ENCODE measurements around the gene LCA5L.

Gene LCA5L

GRCh38 chr21:39445321-39446269, at the start of gene LCA5L:
Gene LCA5L (minus strand): TSS chr21:39445778. CDS start chr21:39428493, 17,285 bp downstream.
- DNase-seq, result peak; percentile 81

- DNase-seq, result no peak
Measured at GRCh38 chr21:39489380-39489924, 43.9 kb upstream of the LCA5L start.

DNA sequence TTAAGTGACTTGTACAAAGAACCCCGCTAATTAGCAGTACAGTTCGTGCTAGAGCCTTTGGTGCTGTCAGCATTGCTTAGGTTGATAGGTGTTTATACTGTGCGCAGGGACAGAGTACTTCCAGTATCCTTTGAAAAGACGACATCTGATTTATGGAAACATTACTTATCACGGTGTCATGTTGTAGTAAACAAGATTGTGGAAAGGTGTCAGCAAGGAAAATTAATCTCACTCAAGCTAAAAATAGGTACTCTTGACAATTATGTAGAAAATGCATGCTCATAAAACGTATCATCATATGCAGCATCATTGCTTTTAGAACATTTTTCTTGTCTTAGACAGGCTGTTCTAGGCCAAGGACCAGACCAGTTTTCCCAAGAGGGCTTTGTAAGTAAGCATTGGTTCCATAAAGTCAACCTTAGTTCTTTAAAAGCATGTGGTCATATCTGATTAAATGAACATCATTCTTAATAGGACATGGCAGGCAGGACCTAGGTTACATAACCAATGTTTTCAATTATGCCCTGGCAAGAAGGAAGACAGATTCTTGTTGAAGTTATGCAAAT, 39.2 kb upstream of the LCA5L start:
- no peak for DNase-seq

DNA sequence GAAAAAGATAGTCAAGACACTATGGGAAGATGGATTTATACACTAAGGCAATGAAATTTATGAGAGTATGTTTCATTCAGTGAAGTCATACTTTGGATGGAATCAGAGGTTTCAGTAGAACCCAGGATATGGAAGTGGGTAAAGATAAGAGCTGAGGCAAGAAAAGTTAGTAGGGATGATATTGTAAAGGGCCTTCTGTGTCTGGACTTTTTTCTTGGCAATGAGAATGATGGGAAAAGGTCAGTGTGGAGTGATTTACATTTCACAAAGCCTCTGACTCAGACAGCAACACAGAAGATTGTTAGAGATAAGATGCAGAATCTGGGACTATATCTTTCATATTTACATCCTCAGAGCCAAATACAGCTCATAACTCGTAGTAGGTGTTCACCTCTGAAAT, 38.3 kb upstream of the LCA5L start:
- DNase-seq, result no peak

GRCh38 chr21:39481886-39482285, 36.3 kb upstream of the LCA5L start:
- no peak for DNase-seq

DNA sequence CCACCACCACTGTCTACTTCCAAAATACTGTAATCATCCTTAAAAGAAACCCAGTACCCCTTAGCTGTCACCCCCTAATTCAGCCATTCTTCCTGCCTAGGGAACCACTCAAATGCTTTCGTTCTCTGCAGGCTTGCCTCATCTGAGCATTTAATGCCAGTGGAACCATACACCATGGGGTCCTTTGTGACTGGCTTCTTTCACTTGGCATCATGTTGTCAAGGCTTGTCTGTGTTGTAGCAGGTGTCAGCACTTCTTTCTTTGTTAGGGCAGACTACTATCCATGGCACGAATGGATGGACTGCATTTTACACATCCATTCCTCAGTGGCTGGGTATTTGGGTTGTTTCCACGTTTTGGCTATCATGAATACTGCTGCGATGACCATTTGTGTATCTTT, 34.7 kb upstream of the LCA5L start:
- DNase-seq, result no peak

- DNase-seq, result no peak
Measured at GRCh38 chr21:39479814-39480182, 34.2 kb upstream of the LCA5L start.

DNA sequence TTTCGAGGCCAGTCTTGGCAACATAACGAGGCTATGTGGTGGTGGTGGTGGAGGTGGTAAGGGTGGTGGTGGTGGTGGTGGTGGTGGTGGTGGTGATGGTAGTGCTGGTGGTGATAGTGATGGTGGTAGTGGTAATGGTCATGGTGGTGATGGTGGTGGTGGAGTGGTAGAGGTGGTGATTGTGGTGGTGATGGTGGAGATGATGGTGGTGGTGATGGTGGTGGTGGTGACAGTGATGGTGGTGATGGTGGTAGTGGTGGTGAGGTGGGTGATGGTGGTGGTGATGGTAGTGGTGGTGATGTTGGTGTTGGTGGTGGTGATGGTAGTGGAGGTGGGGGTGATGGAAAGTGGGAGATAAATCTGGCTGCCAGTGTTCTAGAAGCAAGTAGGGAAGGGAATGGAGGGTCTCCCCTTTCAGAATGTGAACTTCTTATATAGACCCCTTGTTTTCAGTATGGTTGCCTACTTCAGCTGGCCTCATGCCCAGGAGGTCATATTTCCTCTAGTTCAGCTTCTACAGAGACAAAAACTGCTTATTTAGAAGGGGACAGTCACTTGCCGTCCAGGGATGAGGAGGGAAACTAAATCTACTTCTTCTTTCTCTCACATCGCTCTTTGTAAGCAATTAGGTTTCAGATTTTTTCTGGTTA, 33.7 kb upstream of the LCA5L start:
- DNase-seq, result no peak

- DNase-seq, result no peak
Measured at GRCh38 chr21:39474611-39475010, 29.0 kb upstream of the LCA5L start.

DNA sequence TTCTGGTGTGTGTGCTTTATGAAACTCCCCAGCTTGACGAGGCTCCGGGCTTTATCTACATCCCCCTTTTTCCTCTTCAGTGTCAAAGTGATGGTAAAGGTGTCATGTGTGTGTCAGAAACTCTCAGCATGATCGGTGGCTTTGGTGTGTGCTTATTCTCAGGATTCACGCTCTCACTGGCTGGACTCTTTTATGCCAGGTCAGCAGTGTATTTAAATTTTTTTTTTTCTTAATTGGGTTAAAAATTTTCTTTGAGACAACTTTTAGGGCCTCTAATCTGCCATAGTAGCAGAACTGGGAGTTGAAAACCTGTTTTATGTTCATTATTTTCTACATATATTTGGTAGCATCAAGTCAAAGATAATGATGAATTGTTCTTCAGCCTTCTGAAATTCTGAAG, 27.2 kb upstream of the LCA5L start:
- DNase-seq, result no peak

DNA sequence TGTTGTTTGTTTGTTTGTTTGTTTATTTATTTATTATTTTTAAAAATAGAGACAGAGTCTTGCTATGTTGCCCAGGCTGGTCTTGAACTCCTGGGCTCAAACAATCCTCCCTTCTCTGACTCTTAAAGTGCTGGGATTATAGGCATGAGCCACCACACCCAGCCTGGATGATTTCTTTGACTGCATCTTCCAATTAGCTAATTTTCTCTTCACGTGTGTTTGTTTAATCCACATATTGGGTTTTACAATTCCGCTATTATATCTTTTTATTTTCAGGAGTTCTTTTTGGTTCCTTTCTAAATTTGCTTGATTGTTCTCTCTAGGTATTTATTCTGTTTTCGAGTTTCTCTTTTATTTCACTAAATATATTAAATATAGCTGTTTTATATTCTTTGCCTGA, 26.0 kb upstream of the LCA5L start:
- no peak for DNase-seq

GRCh38 chr21:39468559-39468958, 23.0 kb upstream of the LCA5L start:
- no peak for DNase-seq

DNA sequence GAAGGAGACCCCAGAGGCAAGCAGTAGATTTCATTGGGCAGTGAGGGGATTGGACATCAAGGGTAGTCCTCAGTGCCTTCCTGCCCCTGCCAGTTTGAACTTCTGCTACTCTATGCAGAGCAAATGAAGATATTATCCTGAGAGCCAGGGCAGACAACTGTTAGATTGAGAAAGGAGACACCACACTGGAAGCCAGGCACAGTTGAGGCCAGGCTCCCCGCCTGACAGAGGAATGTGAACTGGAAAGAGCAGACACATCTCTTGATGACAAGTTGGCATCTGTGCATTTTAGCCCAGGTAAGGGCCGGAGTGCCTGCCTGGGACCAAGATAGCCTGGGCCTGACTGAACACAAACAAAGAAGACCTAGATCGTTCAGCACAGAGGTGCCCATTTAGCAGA, 22.2 kb upstream of the LCA5L start:
- DNase-seq, result no peak

DNA sequence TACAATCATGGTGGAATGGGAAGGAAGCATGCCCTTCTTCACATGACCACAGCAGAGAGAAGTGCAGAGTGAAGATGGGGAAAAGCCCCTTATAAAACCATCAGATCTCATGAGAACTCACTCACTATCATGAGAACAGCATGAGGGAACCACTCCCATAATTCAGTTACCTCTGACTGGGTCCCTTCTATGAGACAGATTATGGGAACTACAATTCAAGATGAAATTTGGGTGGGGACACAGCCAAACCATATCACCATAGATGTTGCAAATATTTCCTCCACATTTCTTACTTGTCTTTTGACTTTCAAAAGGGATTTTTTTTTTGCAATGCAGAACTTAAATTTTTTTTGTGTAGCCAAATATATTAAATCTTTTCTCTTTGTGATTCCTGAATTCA, 21.0 kb upstream of the LCA5L start:
- DNase-seq, result no peak

GRCh38 chr21:39463308-39463707, 17.7 kb upstream of the LCA5L start:
- no peak for DNase-seq

DNA sequence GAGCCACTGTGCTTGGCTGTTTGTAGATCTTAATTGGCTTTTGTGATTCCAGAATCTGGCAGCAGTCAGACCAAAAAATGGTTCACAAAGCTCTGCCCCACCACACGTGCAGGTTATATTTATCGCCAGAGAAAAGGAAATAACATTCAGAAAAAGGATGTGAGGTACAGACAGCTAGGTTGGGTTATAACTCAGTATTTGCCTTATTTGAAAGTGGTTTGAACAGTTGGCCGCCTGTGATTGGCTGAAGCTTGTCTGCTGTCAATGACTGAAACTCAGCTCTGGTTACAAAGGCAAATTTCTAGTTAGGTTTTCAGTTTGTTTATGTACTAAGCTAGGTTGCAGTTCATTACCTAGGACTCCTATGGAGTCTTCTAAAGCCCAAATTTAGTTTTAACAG, 15.8 kb upstream of the LCA5L start:
- no peak for DNase-seq

DNA sequence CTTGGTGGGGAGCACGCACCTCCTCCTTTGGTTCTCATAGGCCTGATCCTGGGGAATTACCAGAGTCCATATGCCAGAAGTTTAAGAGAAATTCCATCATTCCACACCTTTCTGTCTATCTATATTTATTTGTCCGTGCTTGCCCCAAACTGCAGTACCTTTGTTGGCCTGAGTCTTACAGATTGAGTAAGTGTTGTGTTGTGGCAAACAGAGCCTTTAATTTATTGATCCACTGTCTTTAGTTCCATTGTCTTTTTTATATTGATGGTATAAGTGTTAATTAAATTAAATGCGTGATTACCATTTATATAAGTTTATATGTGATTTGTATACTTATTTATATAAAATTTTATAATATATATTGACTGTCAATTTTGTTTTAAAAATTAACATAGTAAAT, 11.1 kb upstream of the LCA5L start:
- no peak for DNase-seq

GRCh38 chr21:39454949-39455668, 9.5 kb upstream of the LCA5L start:
- DNase-seq, result no peak

GRCh38 chr21:39453571-39454179, 8.1 kb upstream of the LCA5L start:
- DNase-seq, result no peak

DNA sequence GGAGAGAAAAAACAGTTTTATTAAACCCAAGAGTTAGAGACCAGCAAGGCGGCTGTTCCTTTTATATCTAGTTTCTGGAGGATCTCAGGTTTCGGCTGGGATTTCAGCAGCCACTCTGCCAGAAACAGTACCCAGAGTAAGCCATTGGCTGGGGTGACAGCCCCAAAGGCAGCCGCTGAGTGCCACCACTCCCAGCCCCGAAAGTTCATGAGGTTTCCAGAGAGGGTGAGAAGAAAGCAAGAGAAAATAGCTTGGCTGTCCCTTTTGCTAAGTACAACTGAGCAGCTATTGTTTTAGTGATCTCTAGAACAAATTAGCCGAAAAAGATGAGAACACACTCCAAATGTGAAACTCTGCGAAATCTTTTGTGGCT, 7.4 kb upstream of the LCA5L start:
- DNase-seq, result no peak

DNA sequence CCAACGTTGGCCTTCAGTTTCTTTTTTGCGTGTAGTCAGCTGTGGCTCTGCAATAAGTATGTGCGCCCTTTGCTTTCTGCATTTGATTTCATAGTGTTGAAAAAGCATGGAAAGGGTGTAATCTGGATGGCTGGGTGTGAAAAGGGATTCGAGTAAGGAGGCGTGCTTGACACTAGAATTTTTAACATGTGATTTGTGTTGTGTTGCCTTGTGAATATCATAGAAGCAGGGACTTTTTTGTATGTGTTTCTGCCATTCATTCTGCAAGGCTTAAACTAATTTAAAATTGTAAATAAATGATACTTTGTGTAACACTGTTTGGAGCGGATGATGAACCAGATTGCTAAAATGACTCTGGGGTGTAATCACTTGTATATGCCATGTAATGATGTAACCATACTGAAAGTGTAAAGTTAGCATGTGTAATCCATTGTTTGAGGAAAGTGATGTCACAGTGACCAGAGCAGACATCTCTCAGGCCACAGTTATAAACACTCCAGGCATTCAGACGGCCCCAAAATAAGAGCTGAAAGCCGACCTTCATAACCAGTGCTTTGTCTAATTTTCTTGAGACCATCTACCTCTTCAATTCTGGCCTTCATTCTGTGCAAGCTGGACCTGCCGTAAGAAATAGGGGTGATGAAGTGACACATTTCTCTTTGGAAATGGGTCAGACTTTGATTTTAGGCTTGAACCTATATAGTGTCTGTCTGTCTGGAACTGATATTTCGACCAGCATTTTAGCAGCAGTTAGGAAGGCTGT, 6.8 kb upstream of the LCA5L start:
- DNase-seq, result no peak

All from NCI-H2029 treated with DMSO at 0.1 percent for 48 hours (cell line).